Stimulated activated CD8-positive, alpha-beta memory T cell treated with anti-CD3 and anti-CD28 coated beads, Interleukin-4, amount 100 ng/mL, for 48 hours (primary cell): Measurements from ENCODE around the gene TTC7B.

Experiments used
- DNase-seq: peaks from one replicate; pipeline ENCODE4 v3.0.0-alpha.2; 2020

Gene TTC7B

DNA sequence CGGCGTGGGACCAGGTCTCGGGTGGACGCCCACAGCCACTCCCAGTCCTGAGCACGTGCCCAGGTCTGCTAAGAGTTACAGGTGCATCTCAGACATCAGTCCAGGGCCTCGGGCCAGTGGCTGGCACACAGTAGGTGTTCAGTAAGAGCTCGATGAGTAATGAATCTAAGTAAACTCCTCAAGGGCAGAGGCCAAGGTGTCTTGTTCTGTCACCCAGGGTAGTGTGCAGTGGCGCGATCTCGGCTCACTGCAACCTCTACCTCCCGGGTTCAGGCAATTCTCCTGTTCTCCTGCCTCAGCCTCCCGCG, 11.2 kb downstream of the TTC7B start:
- DNase-seq: no peak

GRCh38 chr14:90804292-90805083, 11.7 kb downstream of the TTC7B start:
- no peak for DNase-seq

DNA sequence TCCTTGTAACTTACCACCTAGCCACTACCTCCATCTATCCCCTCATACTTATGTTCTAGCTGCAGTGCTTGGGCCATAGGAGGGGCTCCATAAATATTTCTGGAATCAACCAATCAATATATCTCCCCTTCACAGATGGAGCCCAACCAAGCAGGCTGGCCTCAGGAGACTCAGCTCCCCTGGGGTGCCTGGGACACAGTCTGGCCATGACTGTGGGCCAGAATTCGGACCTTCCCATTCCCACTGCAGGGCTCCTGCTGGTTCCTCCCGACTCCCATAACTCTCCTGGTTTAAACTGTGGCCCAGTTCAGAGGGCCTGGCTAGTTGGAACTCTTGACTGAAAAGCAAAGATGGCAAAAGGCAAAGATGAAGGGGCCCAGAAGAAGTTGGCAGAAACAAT, 13.0 kb downstream of the TTC7B start:
- DNase-seq: no peak

DNA sequence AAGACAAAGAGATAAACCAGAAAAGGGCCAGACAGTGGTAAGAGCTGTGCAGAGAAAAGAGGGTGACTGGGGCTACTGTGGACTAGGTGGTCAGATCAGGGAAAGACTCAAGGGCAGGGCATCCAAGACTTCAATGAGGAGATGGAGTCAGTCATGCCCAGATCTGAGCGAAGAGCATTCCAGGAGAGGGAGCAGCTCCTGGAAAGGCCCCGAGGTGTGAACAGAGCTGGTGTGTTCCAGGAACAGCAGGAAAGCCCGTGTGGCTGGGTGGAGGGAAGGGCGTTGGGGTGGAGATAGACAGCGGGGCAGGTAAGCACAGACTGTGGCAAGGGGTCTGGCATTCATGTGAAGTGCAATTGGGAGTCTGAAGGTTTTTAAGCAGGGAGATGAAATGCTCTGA, 16.8 kb downstream of the TTC7B start:
- DNase-seq: no peak

GRCh38 chr14:90797919-90798318, 18.3 kb downstream of the TTC7B start:
- no peak for DNase-seq

DNA sequence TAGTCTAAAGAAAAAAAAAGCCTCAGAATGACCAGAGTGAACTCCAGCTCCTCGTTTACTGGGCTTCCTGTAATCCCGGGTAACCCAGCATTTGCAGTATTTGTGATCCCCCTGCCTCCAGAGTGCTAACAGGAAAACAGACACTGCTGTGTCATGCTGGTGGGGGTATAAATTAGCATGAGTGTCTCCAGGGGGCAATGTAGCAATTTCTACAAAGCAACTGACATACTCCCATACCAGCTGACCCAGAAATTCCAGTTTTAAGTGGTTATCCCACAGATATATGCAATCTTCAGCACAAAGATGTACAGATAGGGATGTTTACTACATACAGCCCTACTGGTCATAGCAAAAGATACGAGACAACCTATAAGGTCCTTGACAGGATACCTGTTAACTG, 18.8 kb downstream of the TTC7B start:
- DNase-seq: no peak

GRCh38 chr14:90796329-90796728, 19.9 kb downstream of the TTC7B start:
- no peak for DNase-seq

- no peak for DNase-seq
These were observed 20.5 kb downstream of the TTC7B start for GRCh38 chr14:90795744-90796143.

- DNase-seq: no peak
These were observed 24.7 kb downstream of the TTC7B start for GRCh38 chr14:90791486-90791885.

GRCh38 chr14:90788031-90788430, 28.2 kb downstream of the TTC7B start:
- DNase-seq: no peak

- DNase-seq: no peak
These were observed 30.3 kb downstream of the TTC7B start for GRCh38 chr14:90785876-90786450.

- DNase-seq: no peak
These were observed 30.8 kb downstream of the TTC7B start for GRCh38 chr14:90785471-90785870.

- DNase-seq: no peak
These were observed 31.5 kb downstream of the TTC7B start for GRCh38 chr14:90784621-90785270.

GRCh38 chr14:90783344-90783743, 32.9 kb downstream of the TTC7B start:
- no peak for DNase-seq

GRCh38 chr14:90782892-90783291, 33.3 kb downstream of the TTC7B start:
- no peak for DNase-seq

DNA sequence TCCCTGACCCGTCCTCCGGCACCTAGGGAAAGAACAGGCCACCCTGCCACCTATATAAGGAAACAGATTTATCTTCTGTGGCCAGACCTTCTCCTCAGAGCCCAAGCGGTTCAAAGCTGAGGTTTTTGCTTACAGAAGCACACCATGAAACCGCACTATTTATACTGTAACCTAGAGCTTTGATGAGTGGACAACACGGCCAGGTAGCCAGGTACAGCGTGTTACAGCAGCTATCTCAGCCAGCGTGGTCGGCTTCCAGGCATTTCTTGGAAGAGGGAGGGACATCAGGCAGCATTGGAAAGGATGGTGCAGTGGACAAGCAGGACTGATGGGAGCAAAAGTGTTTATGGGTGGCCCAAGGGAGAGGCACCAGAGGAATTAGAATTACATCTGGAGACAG, 34.4 kb downstream of the TTC7B start:
- DNase-seq: no peak

DNA sequence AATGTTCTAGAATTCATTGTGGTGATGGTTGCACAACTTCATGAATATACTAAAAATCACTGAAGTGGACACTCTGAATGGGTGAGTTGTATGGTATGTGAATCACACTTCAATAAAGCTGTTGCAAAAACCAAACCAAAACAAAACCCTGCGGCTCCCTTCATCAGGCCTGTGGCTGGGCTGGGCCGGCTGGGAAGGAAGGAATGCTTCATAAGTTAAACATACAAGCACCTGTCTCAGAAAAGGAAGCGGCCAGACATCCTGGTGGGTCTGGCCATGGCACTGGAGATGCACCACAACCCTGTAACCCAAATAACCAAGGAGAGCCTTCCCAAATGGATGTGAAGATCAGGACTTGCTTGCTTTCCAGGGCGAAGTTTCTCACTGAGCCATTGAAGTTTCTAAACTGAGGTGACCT, 34.9 kb downstream of the TTC7B start:
- no peak for DNase-seq

DNA sequence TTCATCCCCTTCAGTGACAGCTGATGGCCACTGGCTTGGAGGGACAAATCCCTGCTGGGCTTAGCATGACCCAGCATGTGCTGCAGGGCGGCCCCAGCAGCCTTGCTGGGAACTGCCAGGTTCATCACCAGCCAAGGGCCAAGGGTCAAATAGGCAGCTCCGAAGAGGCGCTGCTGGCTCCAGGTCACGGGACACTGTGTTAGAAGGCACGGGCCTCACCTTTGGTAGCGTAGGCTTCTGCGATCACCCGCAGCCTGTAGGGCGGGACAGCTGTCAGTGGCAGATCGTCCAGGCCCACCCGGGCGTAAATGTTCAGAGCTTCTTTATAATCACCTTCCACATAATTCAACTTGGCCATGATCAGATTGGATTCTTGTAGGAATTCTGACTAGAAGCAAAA, 35.7 kb downstream of the TTC7B start:
- no peak for DNase-seq

DNA sequence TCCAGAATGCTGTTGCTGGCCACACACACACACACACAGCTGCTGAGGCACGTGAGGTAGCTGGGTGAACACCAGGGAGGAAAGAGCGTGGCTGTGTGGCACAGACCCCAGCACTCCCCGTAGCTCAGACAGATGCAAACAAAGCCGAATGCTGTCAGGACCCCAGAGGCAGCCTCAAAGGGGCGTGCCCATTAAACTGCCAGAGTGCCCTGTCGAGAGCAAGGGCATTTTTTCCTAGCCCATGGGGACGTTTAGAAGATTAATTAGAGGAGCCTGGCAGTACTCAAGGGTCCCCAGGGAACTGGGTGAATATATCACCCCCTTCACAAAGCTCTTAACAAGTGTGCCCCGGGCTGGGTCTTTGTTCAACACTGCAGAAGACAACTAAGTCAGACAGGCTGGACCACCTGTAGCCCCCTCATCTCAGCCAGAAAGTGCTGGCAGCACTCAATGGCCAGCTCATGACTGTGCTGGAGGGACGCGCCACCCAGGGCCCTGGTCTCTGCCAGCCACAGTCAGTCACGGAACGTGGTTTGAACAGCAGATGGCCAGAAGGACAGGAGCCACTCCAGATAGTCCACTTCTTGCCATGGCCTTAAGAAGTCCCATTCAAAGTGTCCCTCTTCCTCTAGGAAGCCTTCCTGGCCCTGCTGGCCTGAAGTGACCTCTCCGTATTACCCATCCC, 37.5 kb downstream of the TTC7B start:
- no peak for DNase-seq

DNA sequence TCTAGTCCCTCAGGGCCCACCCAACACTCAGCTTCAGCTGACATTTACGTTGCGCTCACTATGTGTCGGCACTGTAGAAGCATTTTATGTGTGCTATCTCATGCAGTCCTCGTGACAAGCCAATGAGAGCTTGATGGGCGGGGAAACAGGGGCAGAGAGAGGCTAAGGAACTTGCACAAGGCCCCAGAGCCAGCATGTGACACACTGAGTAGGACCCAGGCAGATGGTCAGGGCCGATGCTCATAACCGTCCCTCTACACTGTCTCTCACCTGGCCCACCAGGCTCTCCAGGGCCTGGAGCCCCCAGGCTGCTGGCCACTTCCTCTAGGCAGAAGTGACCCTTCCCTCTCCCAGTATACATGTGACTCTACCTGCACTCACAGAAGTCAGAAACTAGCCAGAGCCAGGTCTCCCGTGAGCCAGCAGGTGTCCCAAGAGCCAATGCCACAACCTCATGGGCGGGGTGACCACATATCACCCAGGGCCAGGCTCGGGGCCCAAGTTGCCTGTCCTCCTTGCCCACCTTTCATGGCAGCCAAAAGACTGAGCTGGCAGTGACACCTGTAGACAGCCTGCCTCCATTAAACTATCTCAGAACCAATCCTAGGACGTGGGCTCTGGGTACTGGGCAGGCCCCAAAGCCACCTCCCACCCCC, 38.3 kb downstream of the TTC7B start:
- no peak for DNase-seq

- no peak for DNase-seq
These were observed 38.9 kb downstream of the TTC7B start for GRCh38 chr14:90777358-90777757.

GRCh38 chr14:90775441-90775840, 40.8 kb downstream of the TTC7B start:
- DNase-seq: no peak

DNA sequence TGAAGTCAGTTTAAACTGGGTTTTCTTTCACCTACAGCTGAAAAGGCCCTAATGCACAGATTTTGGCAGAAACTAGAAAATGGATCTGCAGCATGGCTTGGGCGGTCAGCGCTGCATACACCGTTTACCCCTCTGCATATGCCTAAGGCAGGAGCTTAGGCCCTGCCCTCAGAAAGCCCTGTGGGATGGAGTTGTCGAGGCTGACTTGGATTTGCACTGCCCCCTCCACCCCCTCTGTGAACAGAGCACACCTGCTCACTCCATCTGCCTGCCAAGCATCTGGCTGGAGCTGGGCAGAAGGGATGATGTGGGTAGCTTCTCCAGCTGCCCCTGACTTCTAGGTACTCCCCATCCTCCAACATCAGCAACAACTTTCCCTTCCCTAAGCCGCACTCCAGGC, 41.9 kb downstream of the TTC7B start:
- no peak for DNase-seq
